Stimulated activated CD8-positive, alpha-beta memory T cell treated with anti-CD3 and anti-CD28 coated beads, Interleukin-4, amount 100 ng/mL, for 1 hour (primary cell): ENCODE measurements around the gene MCF2L2.
A peak's percentile ranks its signal among the peaks of the same experiment; 100 is the strongest.
"Not testable (repeated sequence)": the region's sequence is repeated elsewhere in the genome, so short reads cannot be mapped to it uniquely, and the experiment has no call there.

Source experiments
- DNase-seq, 2 donors: peaks; one replicate each; pipeline ENCODE4 v3.0.0-alpha.2; 2020; ENCODE audit warnings: low read depth in 2 of 2, low spot score in 1 of 2

MCF2L2 gene

GRCh38 chr3:183244219-183244618 lies 184.2 kb downstream of the MCF2L2 start:
- no peak for DNase-seq

- no peak for DNase-seq
Observed at GRCh38 chr3:183242431-183242830, 186.0 kb downstream of the MCF2L2 start.

- no peak for DNase-seq
Observed at GRCh38 chr3:183239046-183239445, 189.4 kb downstream of the MCF2L2 start.

- no peak for DNase-seq
Observed at GRCh38 chr3:183233966-183234365, 194.5 kb downstream of the MCF2L2 start.

- no peak for DNase-seq
Observed at GRCh38 chr3:183230826-183231225, 197.6 kb downstream of the MCF2L2 start.

- not testable (repeated sequence) for DNase-seq
Observed at GRCh38 chr3:183230251-183230650, 198.2 kb downstream of the MCF2L2 start.

GRCh38 chr3:183229178-183229577 lies 199.2 kb downstream of the MCF2L2 start:
- no peak for DNase-seq

GRCh38 chr3:183227586-183227985 lies 200.8 kb downstream of the MCF2L2 start:
- DNase-seq: no peak

GRCh38 chr3:183226333-183226890 lies 202.0 kb downstream of the MCF2L2 start:
- DNase-seq: no peak

GRCh38 chr3:183224180-183224970 lies 204.0 kb downstream of the MCF2L2 start:
- DNase-seq: peak in 1 of 2 donors; percentile 3

GRCh38 chr3:183222631-183223235 lies 205.7 kb downstream of the MCF2L2 start:
- DNase-seq: no peak

- DNase-seq: no peak
Observed at GRCh38 chr3:183220828-183221227, 207.6 kb downstream of the MCF2L2 start.

GRCh38 chr3:183218826-183219225 lies 209.6 kb downstream of the MCF2L2 start:
- DNase-seq: no peak

GRCh38 chr3:183217548-183218332 lies 210.7 kb downstream of the MCF2L2 start:
- DNase-seq: no peak

GRCh38 chr3:183215591-183216202 lies 212.7 kb downstream of the MCF2L2 start:
- no peak for DNase-seq

GRCh38 chr3:183214277-183214612 lies 214.2 kb downstream of the MCF2L2 start:
- DNase-seq: no peak

GRCh38 chr3:183213415-183214276 lies 214.8 kb downstream of the MCF2L2 start:
- DNase-seq: no peak

- DNase-seq: no peak
Observed at GRCh38 chr3:183212565-183212964, 215.9 kb downstream of the MCF2L2 start.

- DNase-seq: no peak
Observed at GRCh38 chr3:183212096-183212495, 216.3 kb downstream of the MCF2L2 start.

- no peak for DNase-seq
Observed at GRCh38 chr3:183211352-183211751, 217.1 kb downstream of the MCF2L2 start.
